GM18873 (cell line): ENCODE data around the gene CDC20B.

Source experiments
- ATAC-seq: cut with Tn5 transposase; IDR thresholded peaks from one replicate; pipeline ENCODE4 v1.9.1; 2021; ENCODE audit warnings: mild to moderate bottlenecking, moderate library complexity, moderate number of reproducible peaks; ENCODE audit not compliant: unreplicated experiment, low FRiP score

CDC20B gene

GRCh38 chr5:55162666-55163065 lies 10.3 kb downstream of the CDC20B start:
- no peak for ATAC-seq

DNA sequence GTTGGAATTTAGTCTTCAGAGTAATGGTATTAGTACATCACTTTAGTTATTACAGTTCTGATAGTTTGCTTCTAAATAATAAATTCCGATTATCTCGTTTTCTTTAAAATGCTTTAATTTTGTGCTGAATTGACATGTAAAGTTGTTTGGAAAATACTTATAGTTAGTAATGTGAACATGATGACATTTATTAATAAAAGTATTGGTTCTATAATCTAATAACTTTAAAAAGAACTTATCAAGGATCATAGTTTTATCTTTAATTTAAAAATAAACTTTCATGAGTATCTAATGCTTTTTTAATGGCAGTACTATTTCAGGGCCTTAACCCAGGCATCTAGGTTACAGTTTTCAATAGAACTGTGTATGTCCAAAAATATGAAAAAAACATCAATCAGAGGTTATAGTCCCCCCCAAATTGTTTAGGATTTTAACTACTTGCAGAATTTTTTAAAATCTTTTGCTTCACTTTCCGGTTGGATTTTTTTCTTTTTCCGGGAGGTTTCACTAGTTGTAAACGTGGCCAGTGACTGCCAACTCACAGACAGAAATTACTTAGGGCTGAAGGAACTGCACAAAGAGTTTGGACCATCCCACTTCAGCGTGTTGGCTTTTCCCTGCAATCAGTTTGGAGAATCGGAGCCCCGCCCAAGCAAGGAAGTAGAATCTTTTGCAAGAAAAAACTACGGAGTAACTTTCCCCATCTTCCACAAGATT lies 12.3 kb downstream of the CDC20B start:
- ATAC-seq: no peak

DNA sequence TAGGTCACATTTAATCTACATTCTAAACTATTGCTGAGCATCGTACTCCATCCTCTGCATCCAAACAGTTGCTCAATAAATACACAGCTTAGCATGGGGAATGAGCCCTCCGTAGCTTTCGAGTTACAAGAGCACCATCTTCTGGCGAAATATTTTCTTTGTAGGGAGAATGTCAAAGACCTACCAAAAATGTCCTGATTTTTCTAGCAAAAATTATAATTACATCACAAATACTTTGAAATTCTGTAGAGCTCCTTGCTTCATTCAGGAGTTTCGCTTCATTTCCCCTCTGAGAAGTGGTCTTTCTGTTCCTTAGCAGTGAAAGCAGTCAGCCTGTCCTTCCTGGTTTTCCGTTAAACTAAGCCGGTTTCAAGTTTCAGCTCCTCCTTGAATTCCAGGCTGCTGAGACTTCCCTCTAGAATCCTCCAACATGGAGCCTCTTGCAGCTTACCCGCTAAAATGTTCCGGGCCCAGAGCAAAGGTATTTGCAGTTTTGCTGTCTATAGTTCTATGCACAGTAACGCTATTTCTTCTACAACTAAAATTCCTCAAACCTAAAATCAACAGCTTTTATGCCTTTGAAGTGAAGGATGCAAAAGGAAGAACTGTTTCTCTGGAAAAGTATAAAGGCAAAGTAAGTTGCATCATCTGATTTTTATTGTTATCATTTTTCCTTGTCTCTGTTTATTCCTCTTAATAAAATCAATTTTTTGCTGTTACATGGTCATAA lies 13.0 kb downstream of the CDC20B start, which contains the start of gene GPX8:
Gene GPX8, plus strand, starts transcription at position 409 of the 730 bp plus-strand sequence. Its CDS starts 22 bp downstream, at position 431.
- ATAC-seq: no peak

DNA sequence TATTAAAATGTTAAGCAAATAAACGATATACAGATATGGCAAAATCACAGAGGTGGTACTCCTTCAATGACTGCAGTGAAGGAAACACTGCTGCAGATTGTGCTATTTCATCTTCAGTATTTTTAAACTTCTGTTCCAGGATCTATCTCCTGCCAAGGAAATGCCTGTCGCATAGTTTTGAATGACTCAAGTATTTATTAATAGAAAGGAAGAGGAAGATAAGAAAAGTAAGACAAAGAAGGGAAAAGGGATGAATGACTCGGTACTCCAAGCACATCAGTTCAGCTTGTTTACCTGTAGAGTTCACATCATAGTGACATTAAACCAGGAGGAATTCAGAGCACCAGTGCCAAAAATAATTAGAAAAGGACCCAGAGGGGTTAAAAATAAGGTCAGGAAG lies 18.1 kb downstream of the CDC20B start:
- ATAC-seq: no peak

GRCh38 chr5:55151923-55152842 lies 20.8 kb downstream of the CDC20B start:
- no peak for ATAC-seq

GRCh38 chr5:55149308-55149795 lies 23.6 kb downstream of the CDC20B start:
- ATAC-seq: no peak

- peak; percentile 77 for ATAC-seq
Observed at GRCh38 chr5:55146543-55147151, 26.3 kb downstream of the CDC20B start.

DNA sequence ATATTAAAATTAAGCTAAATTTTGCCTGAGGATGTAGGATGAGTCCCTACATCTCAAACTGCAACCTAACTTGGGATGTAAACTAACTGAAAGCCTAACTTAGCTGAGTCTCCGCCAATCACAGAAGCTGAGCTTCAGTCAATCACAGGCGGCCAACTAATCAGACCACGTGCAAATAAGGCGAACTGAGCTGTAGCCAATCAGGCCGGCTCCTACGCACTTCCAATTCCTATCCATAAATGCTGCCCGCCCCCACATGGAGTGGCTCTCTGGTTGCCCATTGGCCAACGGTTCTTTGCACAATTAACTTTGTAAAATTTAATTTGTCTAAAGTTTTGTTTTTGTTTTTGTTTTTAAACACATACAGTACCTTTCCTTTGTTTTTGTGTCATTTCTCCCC lies 26.9 kb downstream of the CDC20B start:
- ATAC-seq: no peak

DNA sequence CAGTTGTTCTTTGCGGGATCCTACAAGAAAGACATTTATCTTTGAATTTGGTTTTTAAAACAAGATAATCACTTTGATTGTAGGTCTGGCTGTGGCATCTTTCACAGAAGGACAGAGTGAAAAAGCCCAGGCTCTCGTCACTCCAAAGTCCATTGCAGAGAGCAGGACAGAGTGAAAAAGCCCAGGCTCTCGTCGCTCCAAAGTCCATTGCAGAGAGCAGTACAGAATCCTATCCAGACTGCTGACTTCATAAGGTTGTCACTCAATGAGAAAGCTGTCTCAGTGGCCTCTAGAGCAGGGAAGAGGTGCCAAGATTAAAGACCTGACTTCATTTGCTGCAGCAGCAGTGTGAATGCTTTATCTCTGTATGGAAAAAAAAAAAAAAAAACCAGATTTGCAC lies 29.4 kb downstream of the CDC20B start:
- ATAC-seq: no peak

GRCh38 chr5:55141945-55142690 lies 30.9 kb downstream of the CDC20B start:
- ATAC-seq: no peak

DNA sequence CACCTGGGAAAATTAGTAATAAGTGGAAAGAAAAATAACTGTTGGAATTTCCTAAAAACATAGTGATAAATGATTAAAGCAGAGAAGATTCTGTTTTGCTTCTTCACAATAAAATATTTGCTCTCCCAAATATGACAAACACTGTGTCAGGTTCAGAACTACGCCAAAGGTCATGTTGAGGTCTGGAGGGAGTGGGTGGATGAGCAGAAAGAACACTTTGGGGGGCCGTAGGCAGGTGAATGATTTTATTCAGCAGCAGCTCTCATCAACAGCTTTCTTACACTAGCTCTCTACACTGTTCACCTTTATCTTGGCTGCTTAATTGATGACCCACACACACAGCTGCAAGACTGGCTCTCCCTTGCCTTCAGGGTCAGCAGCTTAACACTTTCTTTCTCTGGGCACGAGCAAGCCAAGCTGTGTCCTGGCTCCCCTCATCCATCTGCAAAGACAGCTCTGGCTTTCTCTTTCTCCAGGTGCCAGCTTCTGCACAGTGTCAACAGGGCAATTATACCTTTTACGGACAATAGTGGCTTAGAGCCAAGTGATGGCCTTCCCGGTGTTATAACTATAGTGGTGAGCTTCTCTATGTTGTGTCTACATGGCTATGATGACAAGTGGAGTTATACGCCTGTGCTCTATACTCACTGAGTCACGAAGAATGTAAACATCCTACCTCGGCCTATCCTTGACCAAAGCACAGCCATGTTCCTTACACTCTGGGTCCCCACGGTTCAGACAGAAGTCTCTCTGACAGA lies 31.9 kb downstream of the CDC20B start:
- ATAC-seq: no peak

GRCh38 chr5:55136521-55136920 lies 36.5 kb downstream of the CDC20B start:
- no peak for ATAC-seq

DNA sequence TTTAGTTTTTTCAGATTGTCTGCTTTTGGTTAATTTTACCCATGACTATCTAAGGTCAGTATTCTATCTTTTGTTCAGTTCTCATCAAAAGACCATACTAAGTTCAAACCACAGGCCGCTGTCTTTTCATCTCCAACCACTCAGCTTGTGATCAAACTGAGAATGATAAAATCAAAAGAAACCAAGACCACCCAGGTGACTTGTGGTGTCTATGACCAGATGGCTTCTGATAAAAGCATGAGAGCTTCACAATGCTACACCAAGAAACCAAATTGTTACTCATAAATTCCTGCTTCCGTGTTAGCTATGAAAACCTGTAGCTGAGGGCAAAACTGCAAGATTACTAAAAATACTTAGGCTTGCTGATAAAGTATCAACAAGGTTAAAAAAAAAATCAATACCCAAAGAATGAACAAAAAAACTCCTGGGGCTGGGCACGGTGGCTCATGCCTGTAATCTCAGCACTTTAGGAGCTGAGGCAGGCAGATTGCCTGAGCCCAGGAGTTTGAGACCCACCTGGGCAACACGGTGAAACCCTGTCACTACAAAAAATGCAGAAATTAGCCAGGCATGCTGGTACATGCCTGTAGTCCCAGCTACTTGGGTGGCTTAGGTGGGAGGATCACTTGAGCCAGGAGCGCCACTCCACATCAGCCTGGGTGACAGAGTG lies 38.8 kb downstream of the CDC20B start:
- ATAC-seq: no peak

GRCh38 chr5:55123365-55123764 lies 49.6 kb downstream of the CDC20B start:
- no peak for ATAC-seq

GRCh38 chr5:55114061-55114460 lies 58.9 kb downstream of the CDC20B start:
- ATAC-seq: no peak

DNA sequence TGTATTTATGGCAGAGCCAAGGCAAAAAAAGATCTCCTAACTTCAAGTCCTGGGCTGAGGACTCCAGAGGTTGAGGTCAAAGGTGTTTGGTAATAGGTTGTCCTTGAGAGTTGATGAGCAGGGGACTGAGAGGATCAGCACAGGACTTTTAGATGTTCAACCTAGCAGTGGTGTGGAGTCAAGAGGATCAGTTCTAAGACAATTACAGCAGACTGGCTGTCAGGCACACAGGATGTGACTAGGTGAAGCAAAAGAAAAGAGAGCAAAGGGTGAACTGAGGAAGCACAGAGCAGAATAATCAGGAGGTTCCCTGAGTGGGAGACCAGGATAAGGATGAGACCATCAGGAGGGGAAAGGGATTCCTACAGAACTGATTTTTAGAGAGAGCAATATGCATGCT lies 59.6 kb downstream of the CDC20B start:
- no peak for ATAC-seq

- no peak for ATAC-seq
Observed at GRCh38 chr5:55110217-55110616, 62.8 kb downstream of the CDC20B start.

GRCh38 chr5:55108661-55109060 lies 64.3 kb downstream of the CDC20B start:
- no peak for ATAC-seq
